Gastroesophageal sphincter (tissue), 4 donors: ENCODE measurements around the gene GHRH. TPM values are rescaled to one million over a fixed set of nuclear protein-coding genes. Genes with fewer than 3 reads are reported as not detected.

ENCODE experiments used
- ATAC-seq: fragments of 150-250 bp; one replicate; pipeline ENCODE4 v1.9.1; 2016; ENCODE audit warnings: mild to moderate bottlenecking, moderate library complexity
- H3K27ac ChIP-seq, 4 donors: fragments of 200-600 bp; sonication (generic) in 3 of 4; 1 replicate in 3 of 4; 2 replicates in 1 of 4; pipeline ENCODE4 v1.5.1; 2016 to 2019
- H3K27me3 ChIP-seq: fragments of 200-600 bp; sonication (generic); one replicate; pipeline ENCODE4 v1.5.1; 2019
- H3K36me3 ChIP-seq, 2 donors: fragments of 200-600 bp; sonication (generic); one replicate each; pipeline ENCODE4 v1.5.1; 2019; ENCODE audit warnings: control low read depth in 1 of 2
- H3K4me1 ChIP-seq, 3 donors: fragments of 200-600 bp; sonication (generic); 1 replicate in 2 of 3; 2 replicates in 1 of 3; pipeline ENCODE4 v1.5.1; 2016 to 2019; ENCODE audit warnings: control low read depth in 2 of 3
- H3K4me3 ChIP-seq, 2 donors: fragments of 200-600 bp; sonication (generic); one replicate each; pipeline ENCODE4 v1.5.1; 2019; ENCODE audit warnings: mild to moderate bottlenecking in 1 of 2, moderate library complexity in 1 of 2
- H3K9me3 ChIP-seq, 3 donors: fragments of 200-600 bp; sonication (generic); one replicate each; pipeline ENCODE4 v1.5.1; 2017 to 2019; ENCODE audit warnings: control low read depth in 2 of 3
- EP300 ChIP-seq: sonication (generic); formaldehyde crosslinking; IDR thresholded peaks from one replicate; pipeline ENCODE4 v1.6.1; 2017; ENCODE audit warnings: antibody characterized with exemption, mild to moderate bottlenecking
- POLR2A ChIP-seq, 2 donors: fragments of 450-650 bp; IDR thresholded peaks; one replicate each; pipeline ENCODE4 v1.6.1; 2017; ENCODE audit warnings: antibody characterized with exemption in 2 of 2, mild to moderate bottlenecking in 2 of 2, moderate library complexity in 1 of 2
- POLR2AphosphoS5 ChIP-seq: sonication (generic); formaldehyde crosslinking; IDR thresholded peaks from one replicate; pipeline ENCODE4 v1.6.1; 2017; ENCODE audit warnings: antibody characterized with exemption
- WGBS, 2 donors: methylation state at CpG; one replicate each; pipeline ENCODE4 v1.1.5; 2018; ENCODE audit warnings: low coverage in 1 of 2; 5-methylcytosine and 5-hydroxymethylcytosine counted together
- total RNA-seq, 4 donors: library from RNA; depleted of rRNA; stranded (reverse); fragments of >200 nt; gene quantifications; one replicate each; pipeline ENCODE4 v1.1.0, GENCODE V29; 2016
- TF ChIP-seq, protein P1 (sequence below), 4 experiments: fragments of 200-600 bp in 2 of 4; fragments of 450-650 bp in 2 of 4; sonication (generic) in 1 of 4; IDR thresholded peaks; one replicate each; pipeline ENCODE4 v1.5.1; 2017 to 2019; ENCODE audit warnings: antibody characterized with exemption in 4 of 4, mild to moderate bottlenecking in 2 of 4, moderate library complexity in 2 of 4

The GHRH gene
- total RNA-seq, 4 donors from 2014 or later = not detected

DNA sequence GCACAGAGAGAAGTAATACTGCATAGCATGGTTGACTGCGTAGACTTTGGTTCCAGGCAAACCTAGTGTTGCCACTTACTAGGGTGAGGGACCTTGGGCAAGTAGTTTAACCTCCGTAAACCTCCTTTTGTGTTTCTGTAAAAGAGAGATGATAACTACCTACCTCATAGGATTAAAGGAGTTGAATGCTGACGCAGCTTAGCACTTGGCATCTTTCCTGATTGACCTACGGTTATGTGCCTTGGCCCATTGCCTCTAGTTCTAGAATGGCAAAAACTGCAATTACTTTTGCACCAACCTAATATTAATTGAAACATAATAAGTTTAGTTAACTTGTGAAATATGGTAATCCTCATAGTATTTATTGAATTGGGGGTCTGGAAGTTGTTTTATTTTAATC lies 19.1 kb downstream of the GHRH start:
- H3K4me1 ChIP-seq = peaks cover 0 to 60% (median 15%) of the 10 kb centered on the region in 3 donors
- no peak overlapping the region for H3K27ac ChIP-seq
- H3K27me3 ChIP-seq = no peaks in the 10 kb centered on the region
- H3K36me3 ChIP-seq = peaks cover 0 to 63% of the 10 kb centered on the region in 2 donors
- no peak for TF ChIP-seq POLR2A (IDR thresholded peaks at IDR 0.05)
- no peak for TF ChIP-seq EP300
- no peak for ATAC-seq
- WGBS, 2 donors = 63 to 84% methylated on average over 3 to 4 of the region's 4 CpGs
- no peaks in the 10 kb centered on the region for H3K9me3 ChIP-seq
- H3K4me3 ChIP-seq = no peak overlapping the region

DNA sequence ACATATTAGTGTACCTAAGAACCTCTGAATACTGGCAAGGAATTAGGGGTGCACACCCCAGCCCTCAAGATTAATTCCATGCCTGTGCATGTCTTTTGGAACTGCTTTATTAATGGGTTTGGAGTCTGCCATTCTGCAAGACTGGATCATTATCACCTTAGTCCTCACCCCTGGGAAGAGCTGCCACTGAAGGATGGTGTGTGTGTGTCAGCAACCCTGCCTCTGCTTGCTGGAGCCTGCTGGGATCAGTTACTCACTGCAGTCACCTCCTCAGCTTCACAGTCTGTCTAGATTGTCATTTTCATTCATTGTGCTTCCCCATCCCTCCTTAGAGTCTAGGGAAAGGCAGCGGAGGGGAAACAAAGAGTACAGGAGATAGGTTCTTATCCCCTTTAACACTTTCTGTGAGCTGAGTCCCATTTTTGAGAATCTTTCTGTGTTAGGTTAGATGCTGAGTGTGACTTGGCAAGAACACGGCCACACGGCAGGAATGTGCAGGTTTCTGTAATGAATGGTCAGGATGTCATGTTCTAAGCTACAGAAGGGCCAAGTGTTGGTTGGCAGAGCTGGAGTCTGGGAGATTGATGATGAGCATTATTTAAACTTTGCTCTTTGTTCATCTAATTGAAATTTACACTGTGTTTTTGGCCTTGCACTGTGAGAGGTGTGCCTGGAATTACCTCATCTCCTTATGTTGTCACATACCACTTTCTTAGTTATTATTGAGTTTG lies 21.1 kb downstream of the GHRH start:
- Histone ChIP-seq H3K4me1 (peaks cover 0 to 60% (median 15%) of the 10 kb centered on the region in 3 donors), H3K27me3 (no peaks in the 10 kb centered on the region), H3K9me3 (no peaks in the 10 kb centered on the region), H3K27ac (peak overlapping the region in 3 of 4 donors; percentile 39 to 58 (median 50)), H3K4me3 (no peak overlapping the region), H3K36me3 (peaks cover 0 to 83% of the 10 kb centered on the region in 2 donors)
- no peak for ATAC-seq
- TF ChIP-seq, protein P1, sequence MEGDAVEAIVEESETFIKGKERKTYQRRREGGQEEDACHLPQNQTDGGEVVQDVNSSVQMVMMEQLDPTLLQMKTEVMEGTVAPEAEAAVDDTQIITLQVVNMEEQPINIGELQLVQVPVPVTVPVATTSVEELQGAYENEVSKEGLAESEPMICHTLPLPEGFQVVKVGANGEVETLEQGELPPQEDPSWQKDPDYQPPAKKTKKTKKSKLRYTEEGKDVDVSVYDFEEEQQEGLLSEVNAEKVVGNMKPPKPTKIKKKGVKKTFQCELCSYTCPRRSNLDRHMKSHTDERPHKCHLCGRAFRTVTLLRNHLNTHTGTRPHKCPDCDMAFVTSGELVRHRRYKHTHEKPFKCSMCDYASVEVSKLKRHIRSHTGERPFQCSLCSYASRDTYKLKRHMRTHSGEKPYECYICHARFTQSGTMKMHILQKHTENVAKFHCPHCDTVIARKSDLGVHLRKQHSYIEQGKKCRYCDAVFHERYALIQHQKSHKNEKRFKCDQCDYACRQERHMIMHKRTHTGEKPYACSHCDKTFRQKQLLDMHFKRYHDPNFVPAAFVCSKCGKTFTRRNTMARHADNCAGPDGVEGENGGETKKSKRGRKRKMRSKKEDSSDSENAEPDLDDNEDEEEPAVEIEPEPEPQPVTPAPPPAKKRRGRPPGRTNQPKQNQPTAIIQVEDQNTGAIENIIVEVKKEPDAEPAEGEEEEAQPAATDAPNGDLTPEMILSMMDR (IDR thresholded peaks at IDR 0.05) = no peak
- TF ChIP-seq POLR2AphosphoS5 (no peak), EP300 (no peak), POLR2A (IDR thresholded peaks at IDR 0.05) (no peak)
- WGBS, 2 donors = 78 to 83% methylated on average over 1 to 3 of the region's 3 CpGs

DNA sequence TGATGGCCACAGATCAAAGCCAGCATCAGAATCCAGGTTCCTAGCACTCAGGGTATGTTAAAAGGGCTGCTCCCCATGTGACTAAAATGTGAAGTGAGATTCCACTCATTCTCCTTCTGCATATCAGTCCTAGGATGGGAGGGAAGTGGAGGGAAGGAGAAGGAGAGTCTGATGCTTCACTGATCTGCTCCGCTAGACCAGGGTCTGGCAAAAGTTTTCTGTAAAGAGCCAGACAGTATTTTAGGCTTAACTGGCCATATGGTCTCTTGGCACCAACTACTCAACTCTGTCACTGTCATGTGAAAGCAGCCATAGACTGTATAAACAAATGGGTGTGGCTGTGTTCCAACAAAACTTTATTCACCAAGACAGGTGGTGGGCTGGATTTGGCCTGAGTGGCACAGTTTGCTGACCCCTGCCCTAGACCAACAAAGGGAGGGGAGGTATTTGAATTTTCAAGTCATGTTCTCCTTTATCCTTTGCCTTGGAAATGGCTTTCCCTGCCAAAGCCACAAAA lies 22.6 kb downstream of the GHRH start:
- H3K4me1 ChIP-seq = peaks cover 0 to 51% (median 13%) of the 10 kb centered on the region in 3 donors

DNA sequence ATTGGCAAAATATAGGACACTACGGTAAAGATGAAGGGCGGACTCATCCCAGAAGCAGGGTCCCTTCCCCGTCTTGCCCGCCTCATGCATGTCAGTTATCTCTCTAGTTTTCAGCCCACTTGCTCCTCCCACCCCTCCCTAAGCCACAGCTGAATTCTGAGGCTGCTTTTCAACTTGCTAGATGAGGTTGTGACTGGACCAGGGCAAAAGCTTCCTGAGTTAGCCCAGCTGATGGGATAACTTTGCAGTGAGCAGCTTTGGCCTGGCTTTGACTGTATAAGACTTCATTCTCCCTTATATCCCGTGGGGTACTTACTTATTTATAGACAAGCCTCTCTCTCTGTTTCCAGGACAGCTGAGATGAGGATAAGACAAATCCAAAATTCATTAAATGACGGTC lies 23.2 kb downstream of the GHRH start:
- H3K27ac ChIP-seq = peak overlapping the region in 3 of 4 donors; percentile 22 to 37 (median 24)
- no peaks in the 10 kb centered on the region for H3K9me3 ChIP-seq
- WGBS, 2 donors = 75 to 83% methylated on average over 5 to 6 of the region's 6 CpGs
- H3K4me1 ChIP-seq = peaks cover 0 to 46% (median 7%) of the 10 kb centered on the region in 3 donors
- ATAC-seq = no peak
- no peaks in the 10 kb centered on the region for H3K27me3 ChIP-seq
- TF ChIP-seq, protein P1 (IDR thresholded peaks at IDR 0.05) = no peak
- TF ChIP-seq POLR2A (IDR thresholded peaks at IDR 0.05) = no peak
- no peak for TF ChIP-seq POLR2AphosphoS5
- TF ChIP-seq EP300 = no peak
- no peak overlapping the region for H3K4me3 ChIP-seq
- peaks cover 0 to 100% of the 10 kb centered on the region in 2 donors for H3K36me3 ChIP-seq

More for the DNA sequence above, 22.6 kb downstream of the GHRH start:
- peak overlapping the region in 3 of 4 donors; percentile 22 to 37 (median 24) for H3K27ac ChIP-seq
- H3K4me3 ChIP-seq = no peak overlapping the region
- ATAC-seq = no peak
- WGBS, 2 donors = 25% methylated on average over 1 of the region's 1 CpG; no CpG with 5 or more reads in 1 of the 2 donors
- no peaks in the 10 kb centered on the region for H3K27me3 ChIP-seq
- peaks cover 0 to 98% of the 10 kb centered on the region in 2 donors for H3K36me3 ChIP-seq
- no peaks in the 10 kb centered on the region for H3K9me3 ChIP-seq
- TF ChIP-seq POLR2AphosphoS5 = no peak
- TF ChIP-seq, protein P1 (IDR thresholded peaks at IDR 0.05) = no peak
- no peak for TF ChIP-seq EP300
- TF ChIP-seq POLR2A (IDR thresholded peaks at IDR 0.05) = no peak

DNA sequence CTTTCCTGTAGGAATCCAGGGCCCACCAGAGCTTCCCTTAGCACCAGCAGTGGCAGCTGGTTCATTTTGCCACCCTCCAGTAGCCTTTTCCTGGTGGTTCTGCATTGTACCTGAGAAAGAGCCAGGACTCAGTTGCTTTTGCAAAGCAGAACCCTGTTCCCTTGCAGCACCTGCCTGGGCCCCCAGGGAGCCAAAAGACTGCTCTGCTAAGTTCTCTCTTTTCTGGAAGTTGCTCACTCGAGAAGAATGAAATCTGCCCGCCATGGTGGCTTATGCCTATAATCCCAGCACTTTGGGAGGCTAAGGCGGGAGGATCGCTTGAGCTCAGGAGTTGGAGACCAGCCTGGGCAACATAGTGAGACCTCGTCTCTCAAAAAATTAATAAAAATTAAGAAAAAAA lies 24.0 kb downstream of the GHRH start:
- WGBS, 2 donors = 92% methylated on average over 2 of the region's 5 CpGs; no CpG with 5 or more reads in 1 of the 2 donors
- Histone ChIP-seq H3K36me3 (peaks cover 0 to 100% of the 10 kb centered on the region in 2 donors), H3K4me3 (no peak overlapping the region), H3K27ac (no peak overlapping the region), H3K4me1 (peaks cover 0 to 38% (median 7%) of the 10 kb centered on the region in 3 donors), H3K27me3 (no peaks in the 10 kb centered on the region), H3K9me3 (no peaks in the 10 kb centered on the region)
- TF ChIP-seq, protein P1 (IDR thresholded peaks at IDR 0.05) = no peak
- TF ChIP-seq POLR2A (IDR thresholded peaks at IDR 0.05) = no peak
- TF ChIP-seq POLR2AphosphoS5 = no peak
- TF ChIP-seq EP300 = no peak
- no peak for ATAC-seq
